GM21528 (cell line): ENCODE results near the gene RAB3GAP2.
"Not testable (repeated sequence)": the region's sequence is repeated elsewhere in the genome, so short reads cannot be mapped to it uniquely, and the experiment has no call there.

Experiments used
- ATAC-seq: cut with Tn5 transposase; IDR thresholded peaks from one replicate; pipeline ENCODE4 v1.9.1; 2021; ENCODE audit warnings: mild to moderate bottlenecking, moderate library complexity; ENCODE audit not compliant: unreplicated experiment, low FRiP score

Gene RAB3GAP2

DNA sequence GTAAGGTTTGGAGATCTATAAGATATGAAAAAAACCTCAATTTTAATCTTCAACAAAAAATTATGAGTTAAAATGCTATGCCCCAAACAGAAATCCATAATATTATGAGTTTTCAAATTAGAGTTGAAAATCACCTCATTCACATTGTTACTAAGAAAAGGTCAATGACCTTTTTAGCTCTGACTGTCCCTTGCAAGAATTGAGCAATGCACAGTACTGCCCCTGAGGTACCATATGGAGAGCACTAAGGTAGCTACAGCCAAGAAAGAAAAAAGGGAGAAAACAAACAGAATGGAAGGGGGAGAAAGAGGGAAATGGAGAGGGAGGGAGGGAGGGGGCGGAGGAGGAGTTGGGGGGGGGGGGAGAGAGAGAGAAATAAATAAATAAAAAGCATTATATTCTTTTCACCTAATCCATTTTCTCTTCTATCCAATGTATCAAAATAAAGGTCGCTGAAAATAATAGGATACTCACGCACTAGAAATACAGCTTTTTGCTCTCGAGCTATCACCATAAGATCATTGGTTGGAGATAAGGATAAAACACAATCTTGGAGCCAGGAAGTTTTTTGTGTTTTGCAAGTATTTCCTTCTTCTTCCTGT, 58.8 kb downstream of the RAB3GAP2 start:
- no peak for ATAC-seq

DNA sequence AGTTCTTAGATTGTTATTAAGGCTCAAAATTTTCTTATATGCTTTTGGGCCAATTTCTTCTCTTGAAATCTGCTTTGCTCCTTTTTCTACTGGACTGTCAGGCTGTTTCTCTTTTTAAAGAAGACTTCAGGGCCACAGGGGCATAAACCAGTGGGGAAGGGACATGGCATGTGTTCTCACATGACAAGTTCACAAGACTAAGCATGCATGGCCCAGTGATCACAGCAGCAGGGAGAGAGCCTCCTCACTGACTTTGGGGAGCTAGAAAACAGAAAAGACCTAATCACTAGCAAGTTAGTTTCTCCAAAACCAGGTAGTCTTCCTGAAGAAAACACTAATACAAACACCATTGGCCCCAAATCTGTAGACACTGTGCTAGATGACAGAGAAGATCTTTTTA, 64.8 kb downstream of the RAB3GAP2 start:
- no peak for ATAC-seq

DNA sequence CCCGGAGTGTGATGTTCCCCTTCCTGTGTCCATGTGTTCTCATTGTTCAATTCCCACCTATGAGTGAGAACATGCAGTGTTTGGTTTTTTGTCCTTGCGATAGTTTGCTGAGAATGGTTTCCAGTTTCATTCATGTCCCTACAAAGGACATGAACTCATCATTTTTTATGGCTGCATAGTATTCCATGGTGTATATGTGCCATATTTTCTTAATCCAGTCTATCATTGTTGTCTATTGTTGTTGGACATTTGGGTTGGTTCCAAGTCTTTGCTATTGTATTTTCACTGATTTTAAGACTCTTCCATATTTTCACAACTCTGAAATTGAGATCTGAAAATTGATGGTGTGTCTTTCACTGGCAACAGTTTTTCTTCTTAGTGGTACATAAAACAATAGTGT, 67.5 kb downstream of the RAB3GAP2 start:
- ATAC-seq, result not testable (repeated sequence)

DNA sequence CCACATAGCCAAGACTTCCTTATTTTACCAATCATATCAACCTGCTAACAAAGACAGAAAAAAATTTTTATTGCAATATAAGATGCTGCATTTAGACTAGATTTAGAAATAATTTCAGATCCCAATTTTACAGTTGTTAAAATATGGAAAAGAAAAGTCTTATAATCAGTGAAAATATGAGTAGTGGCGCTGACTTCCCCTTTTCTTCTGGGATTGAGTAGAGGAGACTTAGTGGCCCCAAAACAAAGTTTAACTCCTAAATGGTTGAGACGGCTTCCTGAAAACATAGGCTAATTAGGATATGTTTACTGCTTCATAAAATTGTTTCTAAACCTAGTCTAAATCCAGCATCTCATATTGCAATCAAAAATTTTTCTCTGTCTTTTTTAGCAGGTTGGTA, 68.4 kb downstream of the RAB3GAP2 start:
- ATAC-seq, result no peak

DNA sequence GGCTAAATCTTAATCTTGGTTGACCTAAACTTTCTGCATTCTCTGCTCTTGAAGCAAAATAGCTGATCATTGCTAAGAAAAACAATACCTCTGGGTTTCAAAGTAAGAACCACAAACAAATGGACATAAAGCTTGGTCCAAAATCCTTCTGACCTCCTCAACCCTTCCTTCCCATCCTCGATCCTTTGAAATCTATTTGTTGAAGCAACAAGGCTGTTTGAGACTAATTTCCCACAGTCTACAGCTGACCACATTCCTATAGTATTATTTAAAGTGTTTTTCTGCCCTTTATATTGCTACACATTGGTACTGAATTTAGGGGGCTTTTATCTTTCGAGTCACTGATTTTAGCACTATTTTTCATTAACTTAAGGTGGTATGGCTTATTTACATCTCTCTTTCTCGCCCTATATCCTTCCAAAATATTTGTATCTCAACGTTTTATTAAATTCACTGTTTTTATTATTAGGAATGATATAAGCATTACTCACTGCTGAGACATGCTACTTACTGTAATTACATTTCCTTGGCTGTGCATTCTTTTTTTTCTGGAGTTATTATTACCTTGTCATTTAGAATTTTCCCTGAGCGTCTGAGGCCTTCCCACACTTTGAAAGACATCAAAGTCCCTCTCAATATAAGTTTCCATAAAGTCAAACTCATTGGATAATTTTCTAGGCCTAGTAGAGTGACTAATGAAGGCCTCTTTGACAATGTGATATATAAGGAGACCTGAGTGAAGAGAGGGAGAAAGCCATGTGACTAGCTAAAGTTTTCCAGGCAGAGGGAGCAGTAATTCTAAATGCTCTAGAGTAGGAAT, 73.9 kb downstream of the RAB3GAP2 start:
- no peak for ATAC-seq

DNA sequence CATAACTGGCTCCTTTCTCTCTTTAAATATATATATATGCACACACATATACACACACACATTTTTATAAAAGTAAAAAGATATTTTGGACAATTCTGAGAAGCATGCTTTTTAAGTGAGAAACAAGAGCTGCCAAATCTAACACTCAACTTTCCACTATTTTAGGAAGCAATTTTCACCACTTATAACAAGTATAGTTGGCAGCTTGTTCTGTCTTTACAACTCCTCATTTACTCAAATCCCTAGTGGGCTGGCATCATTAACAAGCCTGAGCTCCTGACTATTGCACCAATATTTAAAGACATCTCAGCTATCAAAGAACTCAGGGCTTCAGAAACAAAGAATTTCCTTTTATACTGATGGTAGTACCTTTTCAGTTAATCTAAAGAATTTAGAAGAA, 76.6 kb downstream of the RAB3GAP2 start:
- no peak for ATAC-seq

DNA sequence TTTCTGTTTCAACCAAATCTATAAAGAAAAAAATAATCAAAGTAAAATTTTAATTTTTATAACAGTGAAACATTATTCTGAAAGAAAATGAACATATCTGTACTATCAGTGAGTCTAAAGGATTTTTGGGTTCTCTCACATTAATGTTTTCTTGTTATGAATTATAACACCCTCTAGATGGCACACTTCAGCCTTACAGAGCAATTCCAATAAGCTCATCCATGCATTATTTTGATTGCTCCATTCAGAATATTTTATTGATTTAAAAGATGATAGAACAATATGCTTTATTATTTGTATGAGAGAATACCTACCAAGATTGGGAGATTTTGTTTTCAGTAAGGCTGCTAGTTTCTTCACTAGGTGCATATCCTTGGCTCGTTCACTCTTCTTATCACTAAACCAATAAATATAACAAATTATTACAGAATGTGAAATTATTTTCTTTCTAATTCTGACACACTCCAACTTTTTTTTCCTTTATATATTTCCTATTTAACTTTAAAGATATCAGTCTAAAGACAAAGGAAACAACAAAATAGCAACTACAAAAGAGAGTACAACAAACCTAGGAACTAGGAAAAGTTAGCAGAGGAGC, 82.4 kb downstream of the RAB3GAP2 start:
- ATAC-seq, result no peak

DNA sequence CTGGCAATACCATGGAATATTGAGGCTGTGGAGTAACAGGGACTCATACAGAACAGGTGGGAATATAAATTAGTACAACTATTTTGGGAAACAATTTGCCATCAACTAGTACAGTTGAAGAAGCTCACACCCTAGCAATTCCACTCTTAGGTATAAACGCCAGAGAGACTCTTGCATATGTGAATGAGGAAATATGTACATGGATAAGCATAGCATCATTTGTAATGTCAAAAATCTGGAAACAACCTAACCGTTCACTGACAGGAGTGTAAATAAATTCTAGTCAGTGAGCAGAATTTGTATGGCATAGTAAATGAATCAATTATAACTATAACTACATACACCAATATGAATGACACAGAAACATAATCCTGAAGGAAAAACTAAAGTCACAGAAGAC, 83.7 kb downstream of the RAB3GAP2 start:
- ATAC-seq, result no peak

DNA sequence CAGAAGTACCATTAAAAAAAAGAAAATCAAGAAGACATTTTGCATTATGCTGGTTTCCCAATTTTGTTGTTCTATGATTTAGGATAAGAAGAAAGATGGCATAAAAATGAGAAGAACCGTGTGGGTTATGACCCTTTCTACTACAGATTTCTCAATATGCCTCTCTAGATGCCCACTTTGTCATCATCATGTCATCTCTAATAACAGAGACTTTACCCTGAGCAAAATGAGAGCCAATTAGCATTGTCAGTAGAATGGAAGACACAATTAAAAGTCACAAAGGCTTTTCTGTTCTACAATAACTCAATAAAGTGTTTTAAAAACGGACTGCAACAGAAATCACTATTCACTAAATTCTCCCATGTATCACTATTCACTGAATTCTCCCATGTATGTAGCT, 85.5 kb downstream of the RAB3GAP2 start:
- no peak for ATAC-seq

DNA sequence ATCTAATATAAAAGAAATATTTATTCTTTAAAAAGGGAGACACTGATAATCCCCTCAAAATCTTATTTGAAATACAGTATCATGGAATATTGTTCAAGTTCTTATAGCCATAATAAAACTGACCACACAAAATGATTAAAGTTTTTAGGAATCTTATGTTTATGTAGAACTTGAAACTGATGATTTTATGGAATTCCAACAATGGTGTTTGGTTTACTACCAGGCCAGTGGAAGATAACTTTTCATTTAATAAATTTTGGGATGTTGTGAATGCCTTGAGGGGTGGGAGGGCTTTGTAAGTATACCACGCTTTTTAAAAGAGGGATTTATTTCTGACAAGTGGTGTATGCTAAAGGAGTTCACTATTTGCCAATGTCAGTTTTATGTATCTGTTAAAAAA, 87.7 kb downstream of the RAB3GAP2 start:
- no peak for ATAC-seq

DNA sequence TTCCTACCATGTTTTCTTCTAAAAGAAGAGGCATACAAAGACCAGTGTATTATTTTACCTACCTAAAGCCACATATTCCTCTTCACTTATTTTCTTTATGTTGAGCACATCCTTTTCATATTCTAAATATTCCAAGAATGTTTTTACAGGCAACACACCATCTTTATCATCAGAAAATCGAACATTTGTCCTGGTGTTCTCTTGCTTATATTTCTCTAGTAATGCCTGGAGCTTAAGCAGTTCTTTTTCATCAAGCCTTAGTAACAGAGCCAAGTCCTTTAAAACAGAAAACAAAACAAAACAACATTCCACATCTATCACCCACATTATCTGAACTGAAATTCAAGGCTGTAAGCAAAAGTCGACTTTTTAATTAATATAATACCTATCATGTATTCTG, 89.6 kb downstream of the RAB3GAP2 start:
- no peak for ATAC-seq

DNA sequence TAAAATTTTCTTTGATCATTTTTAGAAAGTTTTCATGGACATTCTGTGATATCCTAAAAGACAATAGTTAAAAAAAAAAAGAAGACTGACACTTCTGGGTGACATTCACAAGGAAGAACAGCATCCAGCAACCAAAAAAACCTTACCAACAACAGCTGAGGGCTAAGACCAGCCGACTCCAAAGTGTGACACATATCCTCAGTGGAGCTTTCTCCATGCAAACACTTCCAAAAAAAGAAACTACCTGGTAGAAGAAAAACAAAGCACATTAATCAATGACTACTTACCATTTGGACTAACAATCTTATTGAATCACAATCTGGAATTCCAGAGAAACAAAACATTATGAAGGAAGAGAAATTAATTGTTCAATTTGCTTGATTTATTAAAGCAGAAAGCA, 90.1 kb downstream of the RAB3GAP2 start:
- no peak for ATAC-seq

DNA sequence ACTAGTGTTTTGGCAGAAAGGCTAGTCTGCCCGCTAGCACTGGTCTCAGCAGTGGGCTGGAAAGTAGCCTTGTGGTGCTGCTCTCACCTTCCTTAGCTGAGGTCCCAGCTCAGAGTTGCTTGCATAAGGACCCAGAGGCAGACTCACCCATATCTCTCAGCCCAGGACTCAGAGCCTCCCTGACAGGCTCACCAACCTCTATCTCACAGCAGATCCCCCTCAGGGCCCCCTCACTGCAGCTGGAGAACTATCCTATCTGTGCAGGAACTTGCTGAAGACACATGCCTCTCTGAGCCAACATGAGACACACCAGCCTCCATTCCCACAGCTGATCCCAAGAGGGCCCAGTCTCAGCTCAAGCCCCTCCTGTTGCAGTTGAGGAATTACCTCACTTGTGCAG, 95.7 kb downstream of the RAB3GAP2 start:
- ATAC-seq, result no peak

DNA sequence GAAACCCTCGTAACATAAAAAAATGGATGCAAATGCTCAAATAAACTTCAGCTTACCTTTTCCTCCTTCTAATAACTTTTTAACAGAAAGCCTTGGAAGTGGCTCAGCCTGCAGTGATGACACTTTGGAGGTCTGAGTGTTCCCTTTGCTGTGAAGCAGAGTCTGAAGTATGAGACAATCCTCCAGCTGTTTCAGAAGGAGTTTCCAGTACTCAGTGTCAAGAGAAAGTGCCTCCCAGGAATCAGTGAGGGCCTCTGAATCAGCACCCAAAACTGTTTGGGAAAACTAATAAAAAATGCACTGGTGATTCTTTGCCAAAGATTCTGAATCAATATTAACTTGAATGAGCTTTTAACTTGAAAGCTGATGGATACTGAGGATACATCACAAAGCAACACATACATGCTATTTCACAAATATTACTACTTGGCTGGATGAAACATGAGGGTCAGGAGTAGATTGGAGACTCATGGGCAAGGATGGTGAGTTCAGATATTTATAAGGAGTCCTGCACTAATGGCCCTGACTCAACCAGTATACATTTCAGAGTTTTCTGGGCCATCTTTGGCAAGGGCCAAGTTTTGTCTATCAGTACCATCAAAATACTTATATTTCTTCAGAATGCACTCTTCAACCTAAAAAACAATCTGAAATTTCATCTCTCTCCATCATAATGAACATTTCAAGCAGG, 101.3 kb downstream of the RAB3GAP2 start:
- no peak for ATAC-seq

DNA sequence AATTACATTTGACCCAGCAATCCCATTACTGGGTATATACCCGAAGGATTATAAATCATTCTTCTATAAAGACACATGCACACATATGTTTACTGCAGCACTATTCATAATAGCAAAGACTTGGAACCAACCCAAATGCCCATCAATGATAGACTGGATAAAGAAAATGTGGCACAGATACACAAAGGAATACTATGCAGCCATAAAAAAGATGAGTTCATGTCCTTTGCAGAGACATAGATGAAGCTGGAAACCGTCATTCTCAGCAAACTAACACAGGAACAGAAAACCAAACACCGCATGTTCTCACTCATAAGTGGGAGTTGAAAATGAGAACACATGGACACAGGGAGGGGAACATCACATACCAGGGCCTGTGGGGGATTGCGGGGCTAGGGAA, 102.4 kb downstream of the RAB3GAP2 start:
- ATAC-seq, result not testable (repeated sequence)

DNA sequence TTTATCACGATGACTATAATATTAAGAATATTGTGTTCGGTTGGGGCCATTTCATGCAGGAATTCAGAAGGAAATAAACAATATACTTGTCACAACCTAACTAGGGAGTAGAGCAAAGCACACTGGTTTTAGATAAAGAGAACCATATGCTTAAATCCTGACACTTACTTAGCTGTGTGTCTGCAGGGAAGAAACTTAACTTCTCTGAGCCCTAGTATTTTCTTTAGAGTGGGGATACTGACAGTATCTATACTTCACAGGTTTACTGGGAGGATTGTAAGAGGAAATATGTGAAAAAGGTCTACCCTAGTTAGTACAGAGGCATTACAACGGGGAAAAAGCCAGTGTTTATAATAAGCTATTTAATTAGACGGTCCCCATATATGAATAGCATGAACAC, 105.4 kb downstream of the RAB3GAP2 start:
- ATAC-seq, result no peak

DNA sequence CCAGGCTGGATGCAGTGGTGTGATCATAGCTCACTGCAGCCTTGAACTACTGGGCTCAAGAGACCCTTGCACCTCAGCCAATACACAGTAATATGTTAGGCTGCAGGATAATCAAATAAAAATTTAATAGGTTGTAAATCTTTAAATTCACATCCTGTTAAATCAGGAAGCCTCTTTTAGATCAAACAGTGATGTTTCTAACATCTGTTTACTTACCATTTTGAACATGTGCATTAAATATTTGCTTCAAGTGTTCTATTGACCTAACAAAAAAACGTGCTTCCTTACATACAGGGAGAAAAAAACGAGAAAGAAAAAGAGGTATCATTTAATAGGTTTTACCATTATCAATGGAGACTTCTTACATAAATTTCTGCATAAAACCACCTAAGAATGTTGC, 107.7 kb downstream of the RAB3GAP2 start:
- ATAC-seq, result no peak

DNA sequence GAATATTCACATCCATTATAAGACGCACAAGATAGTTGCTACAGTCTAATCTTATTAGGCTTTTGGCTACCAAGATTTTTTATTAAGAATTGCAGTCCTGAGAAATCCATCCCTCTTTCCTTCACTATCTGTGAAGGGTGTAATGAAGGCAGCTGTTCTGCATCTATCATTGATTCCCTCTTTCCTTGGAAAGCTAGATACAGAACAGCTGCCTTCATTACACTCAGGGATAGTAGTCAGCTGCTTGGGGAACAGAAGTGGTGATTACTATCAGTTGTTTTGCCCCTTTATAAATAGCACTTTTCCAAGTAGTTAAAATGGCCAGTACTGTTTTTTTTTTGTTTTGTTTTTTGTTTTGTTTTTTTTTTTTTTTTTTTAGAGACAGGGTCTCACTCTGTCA, 108.1 kb downstream of the RAB3GAP2 start:
- no peak for ATAC-seq

DNA sequence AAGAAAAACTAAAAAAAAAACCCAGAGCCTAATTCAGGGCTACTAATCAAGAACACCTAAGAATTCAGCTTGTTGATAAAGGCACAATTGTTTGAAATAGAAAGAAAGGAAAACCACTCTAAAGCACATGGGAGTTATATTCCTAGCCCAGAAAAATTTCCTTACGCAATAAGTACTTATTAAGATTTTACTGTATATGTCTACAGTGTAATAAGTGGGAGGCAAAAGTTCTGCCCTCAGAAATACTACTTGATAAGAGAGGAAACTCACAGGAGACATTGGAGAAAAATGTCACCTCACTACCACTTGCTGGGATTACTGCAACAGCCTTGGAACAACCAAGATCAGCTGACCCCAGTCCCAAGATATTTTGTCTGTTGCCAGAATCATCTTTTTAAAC, 112.2 kb downstream of the RAB3GAP2 start:
- ATAC-seq, result no peak

DNA sequence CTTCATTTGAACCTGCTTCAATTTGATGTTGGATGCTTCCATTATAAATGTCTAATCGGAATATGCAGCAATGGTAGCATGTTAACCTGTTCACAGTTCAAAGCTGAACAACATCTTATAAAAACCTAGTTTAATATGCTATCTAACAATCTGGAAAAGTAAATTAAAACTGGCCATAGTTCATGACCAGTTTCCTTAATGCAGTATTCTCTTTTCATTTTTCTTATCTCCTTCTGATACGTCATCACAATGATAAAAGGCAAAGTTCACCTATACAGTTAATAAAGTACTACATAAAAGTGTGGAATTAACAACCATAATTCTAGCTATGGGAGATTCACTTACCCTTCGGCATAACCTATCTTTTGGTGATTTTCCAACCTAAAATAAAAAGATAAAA, 113.2 kb downstream of the RAB3GAP2 start:
- ATAC-seq, result no peak

DNA sequence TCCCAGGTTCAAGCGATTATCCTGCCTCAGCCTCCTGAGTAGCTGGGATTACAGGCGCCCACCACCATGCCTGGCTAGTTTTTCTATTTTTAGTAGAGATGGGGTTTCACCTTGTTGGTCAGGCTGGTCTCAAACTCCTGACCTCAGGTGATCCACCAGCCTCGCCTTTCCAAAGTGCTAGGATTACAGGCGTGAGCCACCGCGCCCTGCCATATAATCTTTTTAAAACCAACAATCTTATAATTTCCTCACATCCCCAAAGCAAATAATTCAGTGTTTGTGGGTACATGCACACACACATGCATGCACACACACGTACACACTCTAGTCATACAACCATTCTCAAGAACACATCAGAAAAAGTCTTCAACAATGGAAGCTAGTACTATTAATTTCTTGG, 113.7 kb downstream of the RAB3GAP2 start:
- ATAC-seq, result not testable (repeated sequence)
